ENCODE measurements around the gene ZNF217.

- TF ChIP-seq EZH2 (IDR thresholded peaks at IDR 0.05) (no peak), POLR2AphosphoS5 (IDR thresholded peaks at IDR 0.05; ENCODE audit: borderline replicate concordance, low read depth, low read length) (no peak)
Observed at GRCh38 chr20:53622247-53623133, 28.9 kb upstream of the ZNF217 start.

Data from SK-N-MC (cell line).